Measurements from ENCODE around the gene TDRD1.

Gene TDRD1

GRCh38 chr10:114246679-114247305 lies 67.6 kb downstream of the TDRD1 start:
- peaks cover 0 to 20% (median 9%) of the 10 kb centered on the region in 4 experiments for H3K4me1 ChIP-seq (ENCODE audit: control extremely low read depth in 1 of 4, control insufficient read depth in 4 of 4, insufficient read depth in 4 of 4, low read length in 3 of 4)
- no peak overlapping the region for H3K4me3 ChIP-seq (ENCODE audit: control insufficient read depth in 1 of 7, extremely low read depth in 1 of 7, insufficient read depth in 4 of 7, low read depth in 2 of 7, low read length in 6 of 7)
- CTCF ChIA-PET: no interaction called here
- peaks cover 0 to 14% (median 10%) of the 10 kb centered on the region in 5 experiments for H3K27me3 ChIP-seq (replicated peaks in 2 of 5; ENCODE audit: control insufficient read depth in 4 of 5, insufficient read depth in 5 of 5, low read length in 4 of 5)
- H3K27ac ChIP-seq (ENCODE audit: insufficient read depth in 1 of 2, low read depth in 1 of 2, low read length in 2 of 2, poor library complexity in 1 of 2, severe bottlenecking in 2 of 2): no peak overlapping the region
- no peaks in the 10 kb centered on the region for H3K36me3 ChIP-seq (ENCODE audit: control insufficient read depth in 4 of 4, insufficient read depth in 4 of 4, low read length in 3 of 4)
- no peak for DNase-seq
- WGBS (ENCODE audit: insufficient coverage): 98% methylated on average over 7 of the region's 7 CpGs
- H3K9me3 ChIP-seq (ENCODE audit: control extremely low read depth in 1 of 5, control insufficient read depth in 4 of 5, insufficient read depth in 2 of 5, low read depth in 1 of 5, low read length in 4 of 5): no peaks in the 10 kb centered on the region
- POLR2A ChIA-PET: no interaction called here

- ChIA-PET CTCF (interaction anchor here (0.8 to 1.6 kb wide), 3 partner anchors 10 to 13 kb away, joined by 3 to 5 read pairs (median 3); no protein-coding TSS in a partner anchor), POLR2A (no interaction called here)
- H3K27ac ChIP-seq (ENCODE audit: insufficient read depth in 1 of 2, low read depth in 1 of 2, low read length in 2 of 2, poor library complexity in 1 of 2, severe bottlenecking in 2 of 2): no peak overlapping the region
- WGBS (ENCODE audit: insufficient coverage): 82% methylated on average over 2 of the region's 6 CpGs
- H3K4me1 ChIP-seq (ENCODE audit: control extremely low read depth in 1 of 4, control insufficient read depth in 4 of 4, insufficient read depth in 4 of 4, low read length in 3 of 4): peaks cover 0 to 3% (median 2%) of the 10 kb centered on the region in 4 experiments
- no peak for DNase-seq
- H3K9me3 ChIP-seq (ENCODE audit: control extremely low read depth in 1 of 5, control insufficient read depth in 4 of 5, insufficient read depth in 2 of 5, low read depth in 1 of 5, low read length in 4 of 5): no peaks in the 10 kb centered on the region
- H3K4me3 ChIP-seq (ENCODE audit: control insufficient read depth in 1 of 7, extremely low read depth in 1 of 7, insufficient read depth in 4 of 7, low read depth in 2 of 7, low read length in 6 of 7): no peak overlapping the region
- H3K36me3 ChIP-seq (ENCODE audit: control insufficient read depth in 4 of 4, insufficient read depth in 4 of 4, low read length in 3 of 4): peaks cover 0 to 5% (median 0%) of the 10 kb centered on the region in 4 experiments
- no peaks in the 10 kb centered on the region for H3K27me3 ChIP-seq (replicated peaks in 2 of 5; ENCODE audit: control insufficient read depth in 4 of 5, insufficient read depth in 5 of 5, low read length in 4 of 5)
These were observed 71.1 kb downstream of the TDRD1 start for GRCh38 chr10:114250236-114250635.

DNA sequence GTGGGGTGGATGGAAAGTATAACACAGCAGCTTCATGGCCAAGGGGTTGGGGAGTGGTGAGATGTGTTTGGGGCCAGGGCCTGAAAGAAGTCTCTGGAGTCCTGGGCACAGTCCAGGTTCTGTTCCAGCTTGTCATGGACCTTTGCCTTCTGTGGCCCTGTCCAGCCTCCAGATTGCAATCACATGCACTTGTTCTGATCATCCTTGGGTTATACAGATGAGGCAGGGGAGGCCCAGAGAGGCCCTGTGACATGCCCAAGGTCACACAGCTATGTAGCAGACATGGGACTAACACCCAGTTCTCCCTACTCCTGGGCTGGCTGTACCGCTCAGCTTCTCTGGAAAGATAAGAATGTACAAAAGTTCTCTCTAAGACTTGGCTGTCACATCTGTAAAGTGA lies 71.6 kb downstream of the TDRD1 start:
- no peak for DNase-seq
- Histone ChIP-seq H3K27ac (ENCODE audit: insufficient read depth in 1 of 2, low read depth in 1 of 2, low read length in 2 of 2, poor library complexity in 1 of 2, severe bottlenecking in 2 of 2) (no peak overlapping the region), H3K9me3 (ENCODE audit: control extremely low read depth in 1 of 5, control insufficient read depth in 4 of 5, insufficient read depth in 2 of 5, low read depth in 1 of 5, low read length in 4 of 5) (no peaks in the 10 kb centered on the region), H3K27me3 (replicated peaks in 2 of 5; ENCODE audit: control insufficient read depth in 4 of 5, insufficient read depth in 5 of 5, low read length in 4 of 5) (no peaks in the 10 kb centered on the region), H3K36me3 (ENCODE audit: control insufficient read depth in 4 of 4, insufficient read depth in 4 of 4, low read length in 3 of 4) (peaks cover 0 to 5% (median 0%) of the 10 kb centered on the region in 4 experiments), H3K4me3 (ENCODE audit: control insufficient read depth in 1 of 7, extremely low read depth in 1 of 7, insufficient read depth in 4 of 7, low read depth in 2 of 7, low read length in 6 of 7) (no peak overlapping the region), H3K4me1 (ENCODE audit: control extremely low read depth in 1 of 4, control insufficient read depth in 4 of 4, insufficient read depth in 4 of 4, low read length in 3 of 4) (no peaks in the 10 kb centered on the region)
- CTCF ChIA-PET: interaction anchor here (0.8 to 1.6 kb wide), 3 partner anchors 10 to 12 kb away, joined by 3 to 5 read pairs (median 3); no protein-coding TSS in a partner anchor
- POLR2A ChIA-PET: no interaction called here
- WGBS (ENCODE audit: insufficient coverage): 100% methylated on average over 1 of the region's 1 CpG

DNA sequence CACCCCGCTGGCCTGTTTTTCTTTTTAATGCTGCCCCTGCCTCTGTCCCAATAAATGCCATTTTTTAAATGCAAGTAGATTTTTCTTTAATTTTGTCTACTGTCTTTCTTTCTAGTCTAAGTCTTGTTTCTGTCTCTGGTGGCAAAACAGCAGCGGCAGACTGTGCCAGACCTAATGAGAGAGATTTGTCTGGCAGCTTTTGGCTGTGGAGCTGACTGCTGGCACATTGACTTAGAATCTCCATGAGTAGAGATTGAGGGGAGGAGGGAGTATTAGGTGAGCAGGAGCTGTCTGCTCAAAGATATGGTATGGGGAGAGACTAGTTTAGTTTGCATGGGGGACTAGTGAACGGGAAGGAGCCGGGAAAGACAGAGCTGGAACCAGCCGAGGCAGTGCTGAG lies 72.9 kb downstream of the TDRD1 start:
- ChIA-PET CTCF (interaction anchor here (1.1 kb wide), 1 partner anchor 11 kb away, joined by 3 read pairs; no protein-coding TSS in a partner anchor), POLR2A (no interaction called here)
- Histone ChIP-seq H3K9me3 (ENCODE audit: control extremely low read depth in 1 of 5, control insufficient read depth in 4 of 5, insufficient read depth in 2 of 5, low read depth in 1 of 5, low read length in 4 of 5) (no peaks in the 10 kb centered on the region), H3K36me3 (ENCODE audit: control insufficient read depth in 4 of 4, insufficient read depth in 4 of 4, low read length in 3 of 4) (peaks cover 0 to 5% (median 0%) of the 10 kb centered on the region in 4 experiments), H3K4me1 (ENCODE audit: control extremely low read depth in 1 of 4, control insufficient read depth in 4 of 4, insufficient read depth in 4 of 4, low read length in 3 of 4) (no peaks in the 10 kb centered on the region), H3K4me3 (ENCODE audit: control insufficient read depth in 1 of 7, extremely low read depth in 1 of 7, insufficient read depth in 4 of 7, low read depth in 2 of 7, low read length in 6 of 7) (no peak overlapping the region), H3K27me3 (replicated peaks in 2 of 5; ENCODE audit: control insufficient read depth in 4 of 5, insufficient read depth in 5 of 5, low read length in 4 of 5) (no peaks in the 10 kb centered on the region), H3K27ac (ENCODE audit: insufficient read depth in 1 of 2, low read depth in 1 of 2, low read length in 2 of 2, poor library complexity in 1 of 2, severe bottlenecking in 2 of 2) (no peak overlapping the region)
- WGBS (ENCODE audit: insufficient coverage): 96% methylated on average over 4 of the region's 5 CpGs
- no peak for DNase-seq

DNA sequence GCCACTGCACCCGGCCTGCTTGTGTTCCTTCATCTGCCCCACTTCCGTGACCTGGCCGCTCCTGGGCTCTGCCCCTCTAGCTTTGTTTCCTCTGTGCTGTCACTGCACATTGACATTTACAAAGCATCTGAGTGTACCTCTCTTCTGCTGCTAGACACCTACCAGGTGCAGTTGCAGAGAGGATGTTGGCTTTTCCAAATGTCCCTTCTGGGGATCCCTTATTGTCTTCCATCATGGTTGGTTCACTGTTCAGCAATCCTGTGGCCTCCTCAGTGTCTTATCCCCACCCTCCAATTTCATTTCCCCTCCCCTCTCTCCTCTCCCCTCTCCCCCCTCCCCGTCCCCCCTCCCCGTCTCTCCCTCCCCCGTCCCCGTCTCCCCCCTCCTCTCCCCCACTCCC lies 73.7 kb downstream of the TDRD1 start:
- ChIA-PET POLR2A (no interaction called here), CTCF (no interaction called here)
- Histone ChIP-seq H3K4me3 (ENCODE audit: control insufficient read depth in 1 of 7, extremely low read depth in 1 of 7, insufficient read depth in 4 of 7, low read depth in 2 of 7, low read length in 6 of 7) (no peak overlapping the region), H3K36me3 (ENCODE audit: control insufficient read depth in 4 of 4, insufficient read depth in 4 of 4, low read length in 3 of 4) (peaks cover 0 to 5% (median 0%) of the 10 kb centered on the region in 4 experiments), H3K27me3 (replicated peaks in 2 of 5; ENCODE audit: control insufficient read depth in 4 of 5, insufficient read depth in 5 of 5, low read length in 4 of 5) (no peaks in the 10 kb centered on the region), H3K9me3 (ENCODE audit: control extremely low read depth in 1 of 5, control insufficient read depth in 4 of 5, insufficient read depth in 2 of 5, low read depth in 1 of 5, low read length in 4 of 5) (no peaks in the 10 kb centered on the region), H3K27ac (ENCODE audit: insufficient read depth in 1 of 2, low read depth in 1 of 2, low read length in 2 of 2, poor library complexity in 1 of 2, severe bottlenecking in 2 of 2) (no peak overlapping the region), H3K4me1 (ENCODE audit: control extremely low read depth in 1 of 4, control insufficient read depth in 4 of 4, insufficient read depth in 4 of 4, low read length in 3 of 4) (no peaks in the 10 kb centered on the region)
- peak in 2 of 3 donors; percentile 12 to 35 for DNase-seq
- WGBS (ENCODE audit: insufficient coverage): 100% methylated on average over 3 of the region's 7 CpGs

GRCh38 chr10:114255227-114255626 lies 76.1 kb downstream of the TDRD1 start:
- Histone ChIP-seq H3K36me3 (ENCODE audit: control insufficient read depth in 4 of 4, insufficient read depth in 4 of 4, low read length in 3 of 4) (peaks cover 0 to 5% (median 0%) of the 10 kb centered on the region in 4 experiments), H3K4me3 (ENCODE audit: control insufficient read depth in 1 of 7, extremely low read depth in 1 of 7, insufficient read depth in 4 of 7, low read depth in 2 of 7, low read length in 6 of 7) (no peak overlapping the region), H3K27ac (ENCODE audit: insufficient read depth in 1 of 2, low read depth in 1 of 2, low read length in 2 of 2, poor library complexity in 1 of 2, severe bottlenecking in 2 of 2) (no peak overlapping the region), H3K27me3 (replicated peaks in 2 of 5; ENCODE audit: control insufficient read depth in 4 of 5, insufficient read depth in 5 of 5, low read length in 4 of 5) (no peaks in the 10 kb centered on the region), H3K9me3 (ENCODE audit: control extremely low read depth in 1 of 5, control insufficient read depth in 4 of 5, insufficient read depth in 2 of 5, low read depth in 1 of 5, low read length in 4 of 5) (no peaks in the 10 kb centered on the region), H3K4me1 (ENCODE audit: control extremely low read depth in 1 of 4, control insufficient read depth in 4 of 4, insufficient read depth in 4 of 4, low read length in 3 of 4) (peaks cover 0 to 2% (median 0%) of the 10 kb centered on the region in 4 experiments)
- no CpG with 5 or more reads among the region's 1 CpG for WGBS (ENCODE audit: insufficient coverage)
- no peak for DNase-seq
- POLR2A ChIA-PET: no interaction called here
- CTCF ChIA-PET: no interaction called here

DNA sequence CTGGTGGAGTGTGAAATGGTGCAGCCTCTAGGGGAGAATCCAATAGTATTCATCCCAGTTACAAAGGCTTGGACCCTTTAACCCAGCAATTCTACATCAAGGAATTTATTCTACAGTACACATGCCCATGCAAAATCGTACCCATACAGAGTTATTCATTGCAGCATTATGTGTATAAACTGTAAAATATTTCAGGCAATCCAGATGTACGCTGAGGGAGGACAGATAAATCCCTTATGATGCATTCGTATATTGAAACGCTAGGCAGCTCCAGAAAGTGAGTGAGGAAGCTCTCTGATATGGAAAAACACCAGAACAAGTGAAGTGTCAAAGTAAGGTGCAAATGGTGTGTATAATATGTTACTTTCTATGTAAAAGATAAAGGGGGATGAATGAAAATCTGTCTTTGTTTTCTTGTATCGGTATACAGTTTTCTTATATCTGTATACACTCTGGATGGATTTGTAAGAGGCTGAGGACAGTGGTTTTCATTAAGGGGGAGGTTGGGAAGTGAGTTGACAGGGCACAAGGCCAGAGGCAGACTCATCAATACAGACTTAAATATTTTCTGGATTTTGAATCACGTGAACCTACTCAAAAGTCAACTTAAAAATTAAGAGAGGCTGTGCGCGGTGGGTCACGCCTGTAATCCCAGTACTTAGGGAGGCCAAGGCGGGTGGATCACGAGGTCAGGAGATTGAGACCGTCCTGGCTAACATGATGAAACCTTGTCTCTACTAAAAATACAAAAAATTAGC lies 77.0 kb downstream of the TDRD1 start:
- CTCF ChIA-PET: no interaction called here
- peaks cover 0 to 5% (median 0%) of the 10 kb centered on the region in 4 experiments for H3K36me3 ChIP-seq (ENCODE audit: control insufficient read depth in 4 of 4, insufficient read depth in 4 of 4, low read length in 3 of 4)
- no peaks in the 10 kb centered on the region for H3K9me3 ChIP-seq (ENCODE audit: control extremely low read depth in 1 of 5, control insufficient read depth in 4 of 5, insufficient read depth in 2 of 5, low read depth in 1 of 5, low read length in 4 of 5)
- WGBS (ENCODE audit: insufficient coverage): 92% methylated on average over 11 of the region's 12 CpGs
- H3K4me3 ChIP-seq (ENCODE audit: control insufficient read depth in 1 of 7, extremely low read depth in 1 of 7, insufficient read depth in 4 of 7, low read depth in 2 of 7, low read length in 6 of 7): no peak overlapping the region
- no peak overlapping the region for H3K27ac ChIP-seq (ENCODE audit: insufficient read depth in 1 of 2, low read depth in 1 of 2, low read length in 2 of 2, poor library complexity in 1 of 2, severe bottlenecking in 2 of 2)
- H3K4me1 ChIP-seq (ENCODE audit: control extremely low read depth in 1 of 4, control insufficient read depth in 4 of 4, insufficient read depth in 4 of 4, low read length in 3 of 4): peaks cover 0 to 2% (median 0%) of the 10 kb centered on the region in 4 experiments
- H3K27me3 ChIP-seq (replicated peaks in 2 of 5; ENCODE audit: control insufficient read depth in 4 of 5, insufficient read depth in 5 of 5, low read length in 4 of 5): no peaks in the 10 kb centered on the region
- no peak for DNase-seq
- POLR2A ChIA-PET: no interaction called here
